Left renal pelvis (tissue), 4 donors: ENCODE results near the gene ATF6B. TPM values are rescaled to one million over a fixed set of nuclear protein-coding genes. Genes with fewer than 3 reads are reported as not detected.
"Not testable (repeated sequence)": the region's sequence is repeated elsewhere in the genome, so short reads cannot be mapped to it uniquely, and the experiment has no call there.

Experiments
- DNase-seq, 4 donors: peaks; one replicate each; pipeline ENCODE4 v3.0.0-alpha.2; 2013; ENCODE audit warnings: low read depth in 4 of 4, low spot score in 3 of 4
- polyA plus RNA-seq, 4 donors: library from polyadenylated mRNA; unstranded; fragments of 120-200 nt; gene quantifications; one replicate each; pipeline ENCODE4 v1.2.1, GENCODE V29; 2013; ENCODE audit not compliant: insufficient read length in 4 of 4

ATF6B gene
- polyA plus RNA-seq, 4 donors: 82.5 to 114 (median 85.7) TPM

DNA sequence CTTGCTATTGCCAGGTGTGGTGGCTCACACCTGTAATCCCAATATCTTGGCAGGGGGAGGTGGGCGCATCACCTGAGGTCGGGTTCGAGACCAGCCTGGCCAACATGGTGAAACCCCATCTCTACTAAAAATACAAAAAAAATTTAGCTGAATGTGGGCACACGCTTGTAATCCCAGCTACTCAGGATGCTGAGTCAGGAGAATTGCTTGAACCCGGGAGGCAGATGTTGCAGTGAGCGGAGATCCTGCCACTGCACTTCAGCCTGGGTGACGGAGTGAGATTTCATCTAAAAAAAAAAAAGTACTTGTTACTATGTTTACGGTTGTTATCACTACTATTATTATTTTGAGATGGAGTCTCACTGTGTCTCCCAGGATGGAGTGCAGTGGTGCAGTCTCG is 28.8 kb upstream of the ATF6B start:
- no peak for DNase-seq

DNA sequence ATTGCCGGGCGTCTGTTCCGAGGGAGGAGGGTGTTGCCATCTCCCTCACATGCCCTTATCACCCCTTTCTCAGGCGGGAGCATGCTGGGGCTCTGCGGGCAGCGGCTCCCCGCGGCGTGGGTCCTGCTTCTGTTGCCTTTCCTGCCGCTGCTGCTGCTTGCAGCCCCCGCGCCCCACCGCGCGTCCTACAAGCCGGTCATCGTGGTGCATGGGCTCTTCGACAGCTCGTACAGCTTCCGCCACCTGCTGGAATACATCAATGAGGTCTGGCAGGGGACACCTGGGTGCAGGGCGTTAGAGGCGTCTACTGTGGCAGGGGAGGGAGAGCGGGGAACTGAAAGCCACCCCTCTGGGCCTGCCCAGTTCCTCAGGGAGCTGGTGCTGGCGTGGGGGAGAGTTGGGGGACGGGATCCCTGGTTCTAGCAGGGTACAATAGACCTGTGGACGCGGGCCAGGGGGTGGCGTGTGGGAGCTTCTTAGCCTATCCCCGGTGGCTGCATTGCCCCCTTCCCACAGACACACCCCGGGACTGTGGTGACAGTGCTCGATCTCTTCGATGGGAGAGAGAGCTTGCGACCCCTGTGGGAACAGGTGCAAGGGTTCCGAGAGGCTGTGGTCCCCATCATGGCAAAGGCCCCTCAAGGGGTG is 26.6 kb upstream of the ATF6B start:
- peak in 1 of 4 donors; percentile 73 for DNase-seq

DNA sequence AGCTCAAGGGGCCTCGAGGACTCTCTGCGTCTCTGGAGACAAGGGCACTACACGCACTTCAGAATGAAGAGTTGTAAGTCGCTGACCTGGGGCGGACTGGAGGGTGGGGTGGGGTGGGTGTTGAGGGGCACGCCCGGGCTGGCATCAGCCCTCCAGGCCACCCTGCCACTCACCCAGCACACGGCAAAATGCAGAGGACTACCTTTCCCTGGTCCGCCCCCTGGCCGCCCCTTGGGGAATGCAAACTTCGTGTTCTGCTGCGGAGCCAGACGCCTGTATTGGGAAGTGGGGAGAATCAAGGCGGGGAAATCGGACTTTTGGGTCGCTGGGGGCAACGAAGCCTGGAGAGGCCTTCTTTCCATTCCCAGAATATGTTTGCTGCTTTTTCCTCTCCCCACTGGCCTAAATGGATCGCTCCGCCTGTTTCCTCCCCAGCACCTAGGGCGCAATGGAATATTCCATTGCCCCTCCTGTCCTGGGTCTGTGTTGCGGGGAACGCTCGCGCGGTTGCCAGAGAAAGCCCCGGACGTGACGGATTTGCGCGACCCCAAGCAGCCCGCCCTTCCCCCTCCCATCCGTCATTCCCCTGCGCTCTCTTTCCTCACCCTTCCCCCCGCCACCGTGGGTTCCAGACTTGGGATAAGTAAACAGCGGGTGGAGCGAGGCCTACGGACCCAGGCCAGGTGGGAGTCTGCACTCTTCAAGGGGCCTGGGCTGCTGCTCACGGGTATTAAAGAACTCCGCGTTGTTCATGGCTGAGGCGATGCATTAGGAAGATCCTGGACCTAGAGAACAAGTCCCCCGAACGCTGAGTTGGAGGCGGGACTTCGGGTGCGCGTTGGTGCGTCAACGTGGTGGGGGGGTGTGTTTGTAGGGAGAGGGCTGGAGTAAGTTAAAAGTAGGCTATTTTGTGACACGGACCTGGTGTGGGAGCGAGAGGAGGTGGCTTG is 25.8 kb upstream of the ATF6B start, which contains the start of gene PPT2:
TSS of gene PPT2 (plus strand) at position 578 of the 950 bp plus-strand sequence. CDS start 454 bp downstream, outside the sequence.
- peak; percentile 85 to 92 (median 88) for DNase-seq

GRCh38 chr6:32152769-32153563 is 24.9 kb upstream of the ATF6B start:
- no peak for DNase-seq

DNA sequence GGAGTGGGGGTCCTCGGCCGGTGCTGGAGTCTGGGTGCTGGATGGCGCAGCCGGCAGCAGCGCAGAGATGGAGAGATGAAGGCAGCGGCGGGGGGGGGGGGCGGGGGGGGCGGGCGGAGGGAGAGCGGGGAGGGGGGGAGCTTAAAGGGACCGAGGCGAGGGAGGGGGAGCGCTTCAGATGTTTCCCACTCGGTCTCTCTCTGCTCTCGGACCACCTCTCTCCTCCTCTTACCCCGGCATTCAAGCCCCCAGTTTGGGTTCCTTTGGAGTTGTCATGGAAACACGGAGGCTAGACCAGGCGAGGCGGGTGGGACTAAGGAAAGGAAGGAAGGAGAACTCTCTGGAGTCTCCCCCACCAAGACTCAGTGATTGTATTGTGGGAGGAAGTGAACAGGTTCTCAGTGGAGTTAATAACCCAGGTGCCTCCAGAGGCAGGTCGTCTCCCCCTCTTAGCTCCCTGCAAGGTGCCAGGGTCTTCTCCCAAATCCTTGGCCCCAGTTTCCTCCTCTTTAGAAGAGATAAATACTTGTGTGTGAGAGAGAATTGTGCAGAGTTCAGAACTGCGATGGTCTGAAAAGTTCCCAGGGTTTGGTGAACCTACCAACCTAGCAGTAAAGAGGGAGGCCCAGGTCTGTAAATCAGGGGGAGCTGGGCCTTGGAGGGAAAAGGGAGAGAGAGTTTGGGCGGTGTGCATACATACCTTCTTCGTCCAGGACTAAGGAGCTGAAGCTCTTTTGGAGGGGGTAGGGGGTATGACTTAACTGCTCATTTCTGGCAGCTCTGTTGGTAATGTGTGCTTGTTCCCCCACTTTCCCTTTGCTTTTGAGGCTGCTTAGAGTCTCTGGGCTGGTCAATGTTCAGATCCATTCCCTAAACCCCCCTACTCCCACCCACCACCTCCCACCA is 24.1 kb upstream of the ATF6B start, which contains the start of gene PRRT1:
TSS of gene PRRT1 (minus strand) at position 77 of the 906 bp plus-strand sequence. CDS start 112 bp downstream, outside the sequence.
- no peak for DNase-seq

DNA sequence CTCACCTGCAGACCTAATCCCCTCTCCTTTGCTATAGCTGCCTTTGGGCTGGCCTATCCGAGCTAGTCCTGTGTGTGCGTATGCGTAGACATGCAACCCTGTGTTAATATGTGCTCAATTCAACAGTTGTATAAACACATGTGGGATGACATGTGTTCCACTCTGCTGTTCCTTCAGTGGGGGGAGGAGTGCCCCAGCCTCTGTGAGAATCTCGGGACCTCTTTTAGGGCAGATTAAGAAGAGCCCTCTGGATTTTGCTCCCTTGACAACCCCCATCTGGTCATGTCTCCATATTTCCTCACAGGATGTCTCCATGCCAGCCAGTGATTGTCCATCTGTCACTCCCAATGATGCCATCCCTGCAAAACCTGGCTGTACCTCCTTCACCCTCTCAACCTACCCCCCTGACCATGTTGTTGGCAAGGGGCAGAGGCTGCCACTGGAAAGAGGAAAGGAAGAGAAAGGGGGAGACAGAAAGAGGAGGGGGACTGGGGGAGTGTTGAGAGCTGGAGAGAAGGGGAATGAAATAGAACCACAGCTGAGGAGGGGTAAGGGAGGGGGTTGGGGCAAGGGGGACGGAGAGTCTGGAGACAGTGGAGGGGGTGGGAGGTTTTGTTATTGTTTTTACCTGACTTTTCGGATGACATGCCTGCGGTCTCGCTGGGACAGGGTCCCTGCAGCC is 23.3 kb upstream of the ATF6B start:
- no peak for DNase-seq

DNA sequence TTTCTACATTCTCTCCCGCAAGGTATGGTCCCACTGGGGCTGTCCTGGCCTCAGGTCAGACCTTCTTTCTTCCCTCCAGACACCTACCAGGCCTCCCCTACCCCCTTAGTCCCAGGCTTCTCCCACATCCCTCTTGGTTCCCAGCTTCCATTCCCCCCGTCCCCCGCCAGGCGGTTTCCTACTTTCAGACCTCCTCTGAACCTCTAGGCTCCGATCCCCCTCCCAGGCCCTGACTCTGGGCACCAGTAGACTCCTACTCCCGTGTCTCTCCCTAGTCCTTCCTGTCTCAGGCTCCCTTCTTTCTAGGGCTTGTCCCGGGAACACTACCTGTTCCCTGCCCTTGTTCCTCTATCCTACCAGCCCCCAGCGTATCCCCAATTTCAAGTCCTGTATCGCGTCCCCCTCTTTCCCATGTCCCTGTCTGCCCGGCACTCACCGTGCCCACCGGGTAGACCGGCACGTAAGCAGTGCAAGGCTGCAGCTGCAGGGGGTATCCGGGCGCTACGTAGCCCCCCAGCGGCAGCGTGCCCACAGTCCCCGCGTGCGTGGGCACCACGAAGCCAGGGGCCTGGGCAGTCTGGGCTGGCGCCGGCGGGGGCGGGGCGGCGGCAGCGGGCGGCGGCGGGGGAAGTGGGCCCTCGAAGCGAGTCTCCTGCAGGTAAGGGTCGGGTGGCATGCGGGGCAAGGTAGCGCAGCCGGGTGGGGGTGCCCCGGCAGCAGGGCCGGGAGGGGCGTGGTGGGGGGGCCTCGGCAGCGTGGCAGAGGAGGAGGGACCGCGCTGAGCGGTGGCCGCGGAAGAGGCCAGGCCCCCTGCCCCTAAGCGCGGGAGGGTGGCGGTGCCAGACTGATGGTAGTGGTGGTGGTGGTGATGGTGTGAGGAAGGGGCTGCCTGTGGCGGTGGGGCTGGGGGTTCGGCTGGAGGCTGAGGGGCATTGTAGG is 22.2 kb upstream of the ATF6B start:
- DNase-seq: no peak

- DNase-seq: no peak
Observed at GRCh38 chr6:32149092-32149755, 21.2 kb upstream of the ATF6B start.

- DNase-seq: no peak
Observed at GRCh38 chr6:32148289-32149091, 20.4 kb upstream of the ATF6B start.

- no peak for DNase-seq
Observed at GRCh38 chr6:32147401-32148132, 19.5 kb upstream of the ATF6B start.

DNA sequence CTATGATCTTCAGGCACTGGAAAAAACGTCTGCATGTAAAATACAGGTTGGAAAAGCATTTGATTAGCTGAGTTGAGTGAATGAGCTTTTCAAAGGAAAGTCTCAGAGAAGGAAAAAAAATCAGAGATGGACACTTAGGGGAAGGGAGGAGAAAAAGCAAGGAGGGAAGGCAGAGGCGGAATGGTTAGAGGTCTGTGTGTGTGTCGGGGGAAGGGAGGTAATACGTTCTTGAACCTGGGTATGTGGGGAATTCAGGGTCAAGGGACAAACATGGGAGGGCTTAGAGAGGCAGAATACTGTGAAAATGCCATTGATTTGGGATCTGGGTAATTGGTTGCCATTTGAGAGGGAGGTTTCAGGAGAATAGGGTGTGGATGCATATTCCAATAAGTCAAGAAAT is 18.6 kb upstream of the ATF6B start:
- no peak for DNase-seq

DNA sequence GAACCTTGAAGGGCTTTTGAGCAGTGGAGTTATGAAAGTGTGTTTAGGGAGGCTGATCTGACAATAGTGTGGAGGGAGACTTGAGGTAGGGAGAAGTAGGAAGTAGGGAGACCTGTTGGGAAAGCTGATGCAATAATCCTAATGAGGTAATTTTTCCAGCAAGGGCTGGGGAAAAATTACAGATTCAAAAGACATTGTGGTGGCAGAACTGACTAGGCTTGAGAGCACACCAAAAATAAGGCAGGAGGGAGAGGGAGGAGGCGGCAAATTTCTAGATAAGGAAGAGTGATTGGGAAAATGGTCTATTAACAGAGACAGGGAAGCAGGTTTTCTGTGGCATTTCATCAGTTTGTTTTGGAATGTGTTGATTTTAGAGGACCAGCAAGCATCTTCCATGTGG is 18.2 kb upstream of the ATF6B start:
- DNase-seq: no peak

DNA sequence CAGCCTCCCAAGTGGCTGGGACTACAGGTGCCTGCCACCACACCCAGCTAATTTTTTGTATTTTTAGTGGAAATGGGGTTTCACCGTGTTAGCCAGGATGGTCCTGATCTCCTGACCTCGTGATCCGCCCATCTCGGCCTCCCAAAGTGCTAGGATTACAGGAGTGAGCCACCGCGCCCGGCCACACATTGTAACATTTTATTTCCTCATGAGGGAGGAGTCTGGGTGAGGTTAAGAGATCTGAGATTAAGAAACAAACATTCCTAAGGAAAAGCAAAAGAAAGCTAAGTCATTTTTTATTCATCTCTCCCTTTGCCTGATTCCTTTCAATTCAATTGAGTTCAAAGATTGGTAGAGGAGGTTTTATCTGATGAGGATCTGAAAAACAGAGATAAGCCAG is 16.2 kb upstream of the ATF6B start:
- not testable (repeated sequence) for DNase-seq

DNA sequence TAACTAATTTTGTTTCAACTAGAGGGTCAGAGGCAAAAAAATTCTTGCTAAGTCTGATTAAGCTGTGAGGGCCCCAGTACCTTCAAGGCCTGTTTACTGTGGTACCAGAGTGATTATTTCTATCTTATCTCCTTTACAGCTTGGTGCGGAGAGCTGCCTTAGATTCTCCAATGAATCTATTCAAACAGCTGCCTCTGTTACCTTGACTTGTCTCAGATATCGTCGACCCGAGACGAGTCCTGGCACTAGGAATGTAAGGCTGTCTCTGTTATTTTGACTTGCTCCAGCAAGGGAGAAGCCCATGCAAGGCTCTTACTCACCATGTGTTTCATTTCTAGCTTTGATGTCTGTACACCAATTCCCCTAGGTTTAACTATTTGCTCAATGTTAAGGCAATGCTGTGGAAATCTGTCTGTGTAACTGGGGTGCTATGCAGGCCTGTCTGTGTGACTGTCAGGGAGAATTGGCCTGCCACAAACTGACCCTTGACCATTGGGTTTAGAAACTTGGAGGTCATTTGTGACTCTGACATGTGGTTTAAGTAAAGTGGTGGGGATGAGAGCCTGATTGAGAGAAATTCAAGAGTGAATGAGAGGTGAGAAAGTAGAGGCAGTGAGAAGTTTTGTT is 12.5 kb upstream of the ATF6B start:
- no peak for DNase-seq

DNA sequence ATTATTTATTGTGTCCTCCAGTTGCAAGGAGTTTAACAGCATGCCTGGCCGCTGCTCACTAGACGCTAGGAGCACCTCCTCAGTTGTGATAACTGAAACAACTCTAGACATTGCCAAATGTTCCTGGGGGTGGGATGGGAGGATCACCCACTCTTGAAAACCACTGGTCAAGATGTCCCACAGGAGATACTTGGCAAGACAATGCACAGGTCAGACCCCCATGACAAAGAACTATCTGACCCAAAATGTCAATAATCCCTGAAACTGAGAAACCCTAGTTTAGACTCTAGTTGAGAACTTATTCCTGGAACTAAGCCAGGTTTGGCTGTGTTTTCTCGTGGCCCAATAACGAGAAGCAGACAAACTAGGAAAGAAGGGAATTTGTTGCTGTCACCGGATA is 11.5 kb upstream of the ATF6B start:
- DNase-seq: no peak

- DNase-seq: no peak
Observed at GRCh38 chr6:32137454-32137853, 9.4 kb upstream of the ATF6B start.
